HG02981 (cell line): Measurements from ENCODE around the gene B3GNT7.

Experiments used
- ATAC-seq: cut with Tn5 transposase; IDR thresholded peaks from one replicate; pipeline ENCODE4 v1.9.1; 2021; ENCODE audit warnings: mild to moderate bottlenecking, moderate library complexity; ENCODE audit not compliant: unreplicated experiment

The B3GNT7 gene

GRCh38 chr2:231383416-231384108, 11.9 kb upstream of the B3GNT7 start:
- no peak for ATAC-seq

- no peak for ATAC-seq
Measured at GRCh38 chr2:231384109-231384435, 11.4 kb upstream of the B3GNT7 start.

- no peak for ATAC-seq
Measured at GRCh38 chr2:231384970-231385369, 10.5 kb upstream of the B3GNT7 start.

- ATAC-seq = no peak
Measured at GRCh38 chr2:231385429-231385828, 10.1 kb upstream of the B3GNT7 start.

GRCh38 chr2:231386446-231386845, 9.1 kb upstream of the B3GNT7 start:
- ATAC-seq = no peak

- ATAC-seq = no peak
Measured at GRCh38 chr2:231387904-231388724, 7.4 kb upstream of the B3GNT7 start.

GRCh38 chr2:231388725-231389346, 6.7 kb upstream of the B3GNT7 start:
- no peak for ATAC-seq

- no peak for ATAC-seq
Measured at GRCh38 chr2:231390667-231391066, 4.8 kb upstream of the B3GNT7 start.

GRCh38 chr2:231391981-231392380, 3.5 kb upstream of the B3GNT7 start:
- ATAC-seq = no peak

- ATAC-seq = no peak
Measured at GRCh38 chr2:231392431-231393148, 2.9 kb upstream of the B3GNT7 start.

- ATAC-seq = peak; percentile 38
Measured at GRCh38 chr2:231393149-231394131, 2.1 kb upstream of the B3GNT7 start.

GRCh38 chr2:231394211-231395141, 1.0 kb upstream of the B3GNT7 start:
- peak; percentile 41 for ATAC-seq

- no peak for ATAC-seq
Measured at GRCh38 chr2:231396058-231396821, 730 bp downstream of the B3GNT7 start.

- no peak for ATAC-seq
Measured at GRCh38 chr2:231397011-231397927, 1.8 kb downstream of the B3GNT7 start.

GRCh38 chr2:231397928-231398294, 2.4 kb downstream of the B3GNT7 start:
- no peak for ATAC-seq

GRCh38 chr2:231398585-231398984, 3.1 kb downstream of the B3GNT7 start:
- ATAC-seq = no peak
